Left lung (tissue), 10 donors: ENCODE results near the gene DNAH1. TPM values are rescaled to one million over a fixed set of nuclear protein-coding genes. Genes with fewer than 3 reads are reported as not detected.
A peak's percentile ranks its signal among the peaks of the same experiment; 100 is the strongest.

Source experiments
- ATAC-seq: fragments of 200-7000 bp; cut with Tn5 transposase; one replicate; pipeline ENCODE4 v1.9.1; 2020; ENCODE audit warnings: moderate library complexity
- DNase-seq, 4 donors: peaks; one replicate each; pipeline ENCODE4 v3.0.0-alpha.2; 2013 to 2020
- H3K27ac ChIP-seq, 2 donors: fragments of 200-600 bp; sonication (generic) in 1 of 2; one replicate each; pipeline versions ENCODE4 v1.5.0 to v1.8.0; 2020 to 2021
- H3K27me3 ChIP-seq, 2 donors: fragments of 200-600 bp; sonication (generic) in 1 of 2; one replicate each; pipeline versions ENCODE4 v1.5.0 to v1.8.0; 2020 to 2021
- H3K36me3 ChIP-seq, 2 donors: fragments of 200-600 bp; sonication (generic) in 1 of 2; one replicate each; pipeline versions ENCODE4 v1.5.0 to v1.8.0; 2020 to 2021
- H3K4me1 ChIP-seq, 2 donors: fragments of 200-600 bp; one replicate each; pipeline ENCODE4 v1.8.0; 2021
- H3K4me3 ChIP-seq, 2 donors: fragments of 200-600 bp; sonication (generic) in 1 of 2; one replicate each; pipeline versions ENCODE4 v1.5.0 to v1.8.0; 2020 to 2021; ENCODE audit warnings: mild to moderate bottlenecking in 1 of 2
- H3K9me3 ChIP-seq, 2 donors: fragments of 200-600 bp; sonication (generic) in 1 of 2; one replicate each; pipeline versions ENCODE4 v1.5.0 to v1.8.0; 2020 to 2021
- CTCF ChIP-seq, 2 donors: fragments of 200-600 bp; sonication (generic) in 1 of 2; IDR thresholded peaks; one replicate each; pipeline versions ENCODE4 v1.5.0 to v1.8.0; 2021; ENCODE audit warnings: antibody characterized with exemption in 2 of 2
- intact Hi-C, 2 donors: fragments of 100-400 bp; cut with DNase I; formaldehyde crosslinking; loops; one replicate each; pipeline versions ENCODE4 v1.11.2 to v1.14.2; 2022
- polyA plus RNA-seq, 6 donors: library from polyadenylated mRNA; unstranded; fragments of 120-200 nt; gene quantifications; one replicate each; pipeline ENCODE4 v1.2.1, GENCODE V29; 2013; ENCODE audit not compliant: insufficient read length in 6 of 6
- total RNA-seq, 2 donors: library from RNA; stranded (reverse); fragmentation: NEBNext Ultra II Directional; extraction: Animal tissue kit (Norgen Biotek cat#: 25700); gene quantifications; one replicate each; pipeline ENCODE4 v1.2.1, GENCODE V29; 2021
- donor health status: DM: no; HTN: yes; CAD: no.
- donor health status: DM: no; HTN: no; CAD: no.

The DNAH1 gene
- total and polyA plus RNA-seq, 8 donors: 6.5 to 14.0 (median 9.9) TPM

GRCh38 chr3:52422669-52423068, 106.5 kb downstream of the DNAH1 start:
- DNase-seq: peak in 1 of 4 donors; percentile 5
- no peaks in the 10 kb centered on the region for H3K9me3 ChIP-seq
- intact Hi-C loops: no loop called here
- no peak overlapping the region for H3K4me3 ChIP-seq
- H3K27me3 ChIP-seq: no peaks in the 10 kb centered on the region
- H3K4me1 ChIP-seq: no peaks in the 10 kb centered on the region
- no peak for TF ChIP-seq CTCF (IDR thresholded peaks at IDR 0.05)
- peaks cover 0 to 9% of the 10 kb centered on the region in 2 donors for H3K36me3 ChIP-seq
- no peak overlapping the region for H3K27ac ChIP-seq
- ATAC-seq: no peak

- intact Hi-C loops: no loop called here
- Histone ChIP-seq H3K27ac (no peak overlapping the region), H3K9me3 (no peaks in the 10 kb centered on the region), H3K27me3 (no peaks in the 10 kb centered on the region), H3K36me3 (peaks cover 0 to 9% of the 10 kb centered on the region in 2 donors), H3K4me1 (no peaks in the 10 kb centered on the region), H3K4me3 (no peak overlapping the region)
- no peak for TF ChIP-seq CTCF (IDR thresholded peaks at IDR 0.05)
- ATAC-seq (no peak), DNase-seq (peak in 2 of 4 donors; percentile 4 to 63)
These were observed 107.1 kb downstream of the DNAH1 start for GRCh38 chr3:52423173-52423572.

GRCh38 chr3:52428151-52429005, 112.3 kb downstream of the DNAH1 start:
- Histone ChIP-seq H3K27ac (no peak overlapping the region), H3K27me3 (no peaks in the 10 kb centered on the region), H3K4me1 (peaks cover 0 to 22% of the 10 kb centered on the region in 2 donors), H3K36me3 (no peaks in the 10 kb centered on the region), H3K4me3 (no peak overlapping the region), H3K9me3 (no peaks in the 10 kb centered on the region)
- TF ChIP-seq CTCF (IDR thresholded peaks at IDR 0.05): peak; percentile 60 to 72
- DNase-seq (peak in 2 of 4 donors; percentile 73 to 87), ATAC-seq (peak; percentile 93)
- intact Hi-C loops: no loop called here

GRCh38 chr3:52429031-52429430, 112.9 kb downstream of the DNAH1 start:
- TF ChIP-seq CTCF (IDR thresholded peaks at IDR 0.05): no peak

GRCh38 chr3:52429779-52430415, 113.8 kb downstream of the DNAH1 start:
- ATAC-seq: no peak
- intact Hi-C loops: no loop called here
- Histone ChIP-seq H3K27ac (peak overlapping the region; percentile 45 to 59), H3K36me3 (no peaks in the 10 kb centered on the region), H3K27me3 (no peaks in the 10 kb centered on the region), H3K4me3 (no peak overlapping the region), H3K9me3 (no peaks in the 10 kb centered on the region), H3K4me1 (peaks cover 0 to 31% of the 10 kb centered on the region in 2 donors)
- no peak for TF ChIP-seq CTCF (IDR thresholded peaks at IDR 0.05)
- DNase-seq: no peak

More at GRCh38 chr3:52429031-52429430, 112.9 kb downstream of the DNAH1 start:
- Histone ChIP-seq H3K4me1 (peaks cover 0 to 28% of the 10 kb centered on the region in 2 donors), H3K9me3 (no peaks in the 10 kb centered on the region), H3K27ac (peak overlapping the region in 1 of 2 donors; percentile 13), H3K27me3 (no peaks in the 10 kb centered on the region), H3K4me3 (no peak overlapping the region), H3K36me3 (no peaks in the 10 kb centered on the region)
- ATAC-seq (no peak), DNase-seq (no peak)
- intact Hi-C loops: no loop called here
